ENCODE results near the gene ELMO1.

The ELMO1 gene

GRCh38 chr7:37405603-37406122 lies 43.0 kb downstream of the ELMO1 start:
- DNase-seq: no peak

- no peak for DNase-seq
Observed at GRCh38 chr7:37405128-37405527, 43.5 kb downstream of the ELMO1 start.

- no peak for DNase-seq
Observed at GRCh38 chr7:37399876-37400421, 48.7 kb downstream of the ELMO1 start.

- DNase-seq: no peak
Observed at GRCh38 chr7:37398403-37398802, 50.3 kb downstream of the ELMO1 start.

- DNase-seq: no peak
Observed at GRCh38 chr7:37395618-37396259, 52.9 kb downstream of the ELMO1 start.

- no peak for DNase-seq
Observed at GRCh38 chr7:37394158-37394557, 54.5 kb downstream of the ELMO1 start.

GRCh38 chr7:37393476-37393875 lies 55.2 kb downstream of the ELMO1 start:
- no peak for DNase-seq

GRCh38 chr7:37392673-37393017 lies 56.0 kb downstream of the ELMO1 start:
- no peak for DNase-seq

GRCh38 chr7:37391791-37392672 lies 56.6 kb downstream of the ELMO1 start:
- DNase-seq: no peak

- DNase-seq: no peak
Observed at GRCh38 chr7:37390114-37390513, 58.5 kb downstream of the ELMO1 start.

GRCh38 chr7:37388811-37389210 lies 59.9 kb downstream of the ELMO1 start:
- DNase-seq: no peak

- DNase-seq: no peak
Observed at GRCh38 chr7:37385787-37386186, 62.9 kb downstream of the ELMO1 start.

GRCh38 chr7:37382546-37383088 lies 66.0 kb downstream of the ELMO1 start:
- no peak for DNase-seq

GRCh38 chr7:37380831-37381230 lies 67.8 kb downstream of the ELMO1 start:
- DNase-seq: no peak

GRCh38 chr7:37379546-37380277 lies 69.0 kb downstream of the ELMO1 start:
- DNase-seq: no peak

- DNase-seq: no peak
Observed at GRCh38 chr7:37377231-37377630, 71.4 kb downstream of the ELMO1 start.

- peak; percentile 70 for DNase-seq
Observed at GRCh38 chr7:37376386-37376785, 72.3 kb downstream of the ELMO1 start.

- DNase-seq: no peak
Observed at GRCh38 chr7:37372750-37373149, 75.9 kb downstream of the ELMO1 start.

- no peak for DNase-seq
Observed at GRCh38 chr7:37371755-37372154, 76.9 kb downstream of the ELMO1 start.

- no peak for DNase-seq
Observed at GRCh38 chr7:37369906-37370305, 78.8 kb downstream of the ELMO1 start.

- DNase-seq: no peak
Observed at GRCh38 chr7:37368540-37368939, 80.1 kb downstream of the ELMO1 start.

GRCh38 chr7:37367010-37367409 lies 81.7 kb downstream of the ELMO1 start:
- DNase-seq: no peak

GRCh38 chr7:37366445-37366844 lies 82.2 kb downstream of the ELMO1 start:
- DNase-seq: no peak

Data from activated effector memory CD4-positive, alpha-beta T cell treated with anti-CD3 and anti-CD28 coated beads, Interleukin-2, amount 50 U/mL, for 16 hours (primary cell).